WTC11 (cell line): ENCODE measurements around the gene CYP46A1. TPM values are rescaled to one million over a fixed set of nuclear protein-coding genes. Genes with fewer than 3 reads are reported as not detected.

Experiments
- ATAC-seq: fragments of 200-7000 bp; cut with Tn5 transposase; 2 replicates; pipeline ENCODE4 v1.10.0; 2021; ENCODE audit warnings: mild to moderate bottlenecking, moderate library complexity
- CTCF ChIA-PET: fragments of 300-600 bp; sonication (Branson Sonifier 250); formaldehyde crosslinking; loops from one replicate; lab custom pipeline; 2021; ENCODE audit warnings: antibody characterized with exemption; lab: Charles Lee
- POLR2A ChIA-PET: fragments of 350-600 bp; sonication (Branson Sonifier 250); formaldehyde crosslinking; loops from one replicate; lab custom pipeline; 2021; ENCODE audit warnings: antibody characterized with exemption; lab: Charles Lee
- DNase-seq: peaks from one replicate; pipeline ENCODE4 v3.0.0; 2021; ENCODE audit warnings: low spot score
- H3K27ac Mint-ChIP-seq: 2 replicates; pipeline ENCODE4 v1.8.0; 2021; ENCODE audit warnings: mixed read lengths
- H3K27me3 Mint-ChIP-seq: 2 replicates; pipeline ENCODE4 v1.8.0; 2021; ENCODE audit warnings: low read depth, mild to moderate bottlenecking, moderate library complexity, mixed read lengths
- H3K36me3 Mint-ChIP-seq: 2 replicates; pipeline ENCODE4 v1.8.0; 2021; ENCODE audit warnings: mixed read lengths
- H3K4me1 Mint-ChIP-seq: 2 replicates; pipeline ENCODE4 v1.8.0; 2022; ENCODE audit warnings: mixed read lengths
- H3K4me3 Mint-ChIP-seq: 2 replicates; pipeline ENCODE4 v1.8.0; 2021; ENCODE audit warnings: mild to moderate bottlenecking, moderate library complexity, mixed read lengths
- H3K9me3 Mint-ChIP-seq: 2 replicates; pipeline ENCODE4 v1.8.0; 2021; ENCODE audit warnings: mixed read lengths
- ATF1 ChIP-seq: sonication (generic); formaldehyde crosslinking; IDR thresholded peaks from 2 replicates; pipeline ENCODE4 v1.8.1; 2023; ENCODE audit warnings: mild to moderate bottlenecking, moderate library complexity, missing genetic modification reagents
- ETV6 ChIP-seq: sonication (generic); formaldehyde crosslinking; IDR thresholded peaks from 2 replicates; pipeline ENCODE4 v1.8.1; 2022; ENCODE audit warnings: mild to moderate bottlenecking, missing genetic modification reagents
- NFATC4 ChIP-seq: fragments of 250-450 bp; sonication (Bioruptor Pico); IDR thresholded peaks from 2 replicates; pipeline ENCODE4 v1.9.0; 2021; ENCODE audit warnings: mild to moderate bottlenecking
- NR2C2 ChIP-seq: sonication (generic); formaldehyde crosslinking; IDR thresholded peaks from 2 replicates; pipeline ENCODE4 v1.8.0; 2022; ENCODE audit warnings: mild to moderate bottlenecking, missing genetic modification reagents
- ZNF121 ChIP-seq: sonication (generic); formaldehyde crosslinking; IDR thresholded peaks from 2 replicates; pipeline ENCODE4 v1.8.0; 2023; ENCODE audit warnings: missing genetic modification reagents
- total RNA-seq: library from RNA; stranded (reverse); gene quantifications from 3 replicates; pipeline ENCODE4 v1.2.3, GENCODE V29; 2021
- TF ChIP-seq, protein P1 (sequence below): fragments of 250-450 bp; sonication (Bioruptor Pico); IDR thresholded peaks from 2 replicates; pipeline ENCODE4 v1.9.0; 2021; ENCODE audit warnings: mild to moderate bottlenecking, borderline replicate concordance
- TF ChIP-seq, protein P2 (sequence below): fragments of 250-450 bp; sonication (Bioruptor Pico); conservative IDR thresholded peaks from 2 replicates; pipeline ENCODE4 v1.9.0; 2021; ENCODE audit warnings: mild to moderate bottlenecking
- TF ChIP-seq, protein P3 (sequence below): sonication (generic); formaldehyde crosslinking; IDR thresholded peaks from 2 replicates; pipeline ENCODE4 v1.8.1; 2022; ENCODE audit warnings: missing genetic modification reagents, borderline replicate concordance

CYP46A1 gene
- total RNA-seq, 1 experiment from 2014 or later: 0.77 TPM

DNA sequence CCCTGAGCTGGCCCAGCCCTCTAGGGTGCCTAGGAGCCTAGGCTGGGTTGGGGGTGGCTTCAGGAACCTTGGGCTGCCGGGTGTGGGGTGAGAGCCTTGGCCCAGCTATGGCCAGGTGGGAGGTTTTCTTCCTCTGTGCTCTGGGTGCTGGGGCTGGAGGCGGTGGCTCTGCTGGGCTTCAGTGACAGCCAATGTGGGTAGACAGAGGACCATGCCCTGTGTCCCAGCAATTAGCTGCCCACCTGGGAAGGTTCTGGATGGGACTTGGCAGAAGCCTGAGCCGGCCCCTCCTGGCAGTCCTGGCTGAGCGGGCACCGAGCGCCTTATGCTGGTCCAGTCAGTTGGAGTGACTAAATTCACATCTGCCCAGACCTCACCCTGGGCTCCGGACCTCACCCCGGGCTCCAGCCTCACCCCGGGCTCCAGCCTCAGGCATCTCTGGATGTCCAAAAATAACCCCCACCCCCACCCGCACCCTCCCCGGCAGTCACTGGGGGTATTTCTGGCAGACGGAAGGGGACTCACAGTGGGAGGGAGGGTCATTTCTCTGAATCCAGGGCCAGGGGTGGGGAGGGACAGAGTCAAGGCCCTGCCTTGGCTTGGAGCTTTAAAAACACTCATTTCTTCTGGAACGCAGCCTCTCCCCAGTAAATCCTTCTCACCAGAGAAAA, 46.9 kb downstream of the CYP46A1 start (continued):
- TF ChIP-seq, protein P1, sequence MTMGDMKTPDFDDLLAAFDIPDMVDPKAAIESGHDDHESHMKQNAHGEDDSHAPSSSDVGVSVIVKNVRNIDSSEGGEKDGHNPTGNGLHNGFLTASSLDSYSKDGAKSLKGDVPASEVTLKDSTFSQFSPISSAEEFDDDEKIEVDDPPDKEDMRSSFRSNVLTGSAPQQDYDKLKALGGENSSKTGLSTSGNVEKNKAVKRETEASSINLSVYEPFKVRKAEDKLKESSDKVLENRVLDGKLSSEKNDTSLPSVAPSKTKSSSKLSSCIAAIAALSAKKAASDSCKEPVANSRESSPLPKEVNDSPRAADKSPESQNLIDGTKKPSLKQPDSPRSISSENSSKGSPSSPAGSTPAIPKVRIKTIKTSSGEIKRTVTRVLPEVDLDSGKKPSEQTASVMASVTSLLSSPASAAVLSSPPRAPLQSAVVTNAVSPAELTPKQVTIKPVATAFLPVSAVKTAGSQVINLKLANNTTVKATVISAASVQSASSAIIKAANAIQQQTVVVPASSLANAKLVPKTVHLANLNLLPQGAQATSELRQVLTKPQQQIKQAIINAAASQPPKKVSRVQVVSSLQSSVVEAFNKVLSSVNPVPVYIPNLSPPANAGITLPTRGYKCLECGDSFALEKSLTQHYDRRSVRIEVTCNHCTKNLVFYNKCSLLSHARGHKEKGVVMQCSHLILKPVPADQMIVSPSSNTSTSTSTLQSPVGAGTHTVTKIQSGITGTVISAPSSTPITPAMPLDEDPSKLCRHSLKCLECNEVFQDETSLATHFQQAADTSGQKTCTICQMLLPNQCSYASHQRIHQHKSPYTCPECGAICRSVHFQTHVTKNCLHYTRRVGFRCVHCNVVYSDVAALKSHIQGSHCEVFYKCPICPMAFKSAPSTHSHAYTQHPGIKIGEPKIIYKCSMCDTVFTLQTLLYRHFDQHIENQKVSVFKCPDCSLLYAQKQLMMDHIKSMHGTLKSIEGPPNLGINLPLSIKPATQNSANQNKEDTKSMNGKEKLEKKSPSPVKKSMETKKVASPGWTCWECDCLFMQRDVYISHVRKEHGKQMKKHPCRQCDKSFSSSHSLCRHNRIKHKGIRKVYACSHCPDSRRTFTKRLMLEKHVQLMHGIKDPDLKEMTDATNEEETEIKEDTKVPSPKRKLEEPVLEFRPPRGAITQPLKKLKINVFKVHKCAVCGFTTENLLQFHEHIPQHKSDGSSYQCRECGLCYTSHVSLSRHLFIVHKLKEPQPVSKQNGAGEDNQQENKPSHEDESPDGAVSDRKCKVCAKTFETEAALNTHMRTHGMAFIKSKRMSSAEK: no peak
- TF ChIP-seq NR2C2 (CRISPR knock-in tag) (no peak), NFATC4 (CRISPR knock-in tag) (no peak)

DNA sequence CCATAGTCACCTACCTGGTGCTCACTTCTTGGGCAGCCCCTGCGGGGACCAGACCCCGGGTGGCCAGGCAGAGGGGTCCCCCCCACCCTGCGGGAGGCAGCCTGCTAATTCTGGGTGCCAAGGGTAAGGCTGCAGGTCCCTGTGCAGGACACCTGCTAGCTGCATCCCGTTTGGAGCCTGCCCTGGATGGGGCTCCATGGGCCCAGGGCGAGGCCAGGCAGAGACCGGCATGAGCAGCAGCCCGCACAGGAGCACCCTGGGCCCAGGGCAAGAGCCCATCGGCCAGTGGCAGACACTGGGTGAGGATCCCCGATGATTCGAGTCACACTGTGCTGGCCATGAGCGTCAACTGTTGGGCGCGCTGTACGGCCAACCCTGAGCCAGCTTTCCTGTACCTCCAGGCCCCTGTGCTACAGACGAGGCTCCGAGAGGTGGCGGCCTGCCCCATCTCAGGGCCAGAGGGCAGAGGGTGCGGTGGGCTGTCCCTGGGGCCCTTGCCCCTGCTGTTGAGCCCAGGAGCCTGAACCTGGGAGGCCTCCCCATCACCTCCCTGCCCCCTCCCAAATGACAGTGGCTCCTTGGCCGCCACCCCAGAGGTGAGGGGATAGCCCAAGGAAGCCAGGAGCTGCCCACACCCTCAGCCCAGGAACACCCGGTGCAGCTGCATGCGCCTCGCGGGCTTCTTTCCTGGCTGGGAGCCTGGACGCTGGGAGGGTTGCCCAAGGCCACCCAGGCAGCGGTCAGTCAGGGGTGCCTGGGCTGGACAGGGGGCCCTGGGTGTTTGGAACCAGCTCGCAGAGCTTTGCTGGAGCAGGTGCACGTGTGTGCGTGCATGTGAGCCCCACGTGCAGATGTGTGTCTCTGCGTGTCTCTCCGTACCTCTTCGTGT, 47.7 kb downstream of the CYP46A1 start:
- ChIA-PET POLR2A (no interaction called here), CTCF (interaction anchor here (0.7 to 2.8 kb wide), 18 partner anchors 8 to 239 kb away, joined by 3 to 22 read pairs (median 12); partner anchors contain the start of gene EML1)
- H3K27ac Mint-ChIP-seq: no peak overlapping the region; the same call in 1 of the 2 replicates
- H3K4me1 Mint-ChIP-seq: 0 out of 2 replicates have a peak, but pooled peaks cover under 1% of the 10 kb centered on the region
- peak; percentile 16 for DNase-seq
- no peaks in the 10 kb centered on the region for H3K9me3 Mint-ChIP-seq
- H3K27me3 Mint-ChIP-seq: no peaks in the 10 kb centered on the region
- H3K4me3 Mint-ChIP-seq: no peak overlapping the region
- TF ChIP-seq, protein P2, sequence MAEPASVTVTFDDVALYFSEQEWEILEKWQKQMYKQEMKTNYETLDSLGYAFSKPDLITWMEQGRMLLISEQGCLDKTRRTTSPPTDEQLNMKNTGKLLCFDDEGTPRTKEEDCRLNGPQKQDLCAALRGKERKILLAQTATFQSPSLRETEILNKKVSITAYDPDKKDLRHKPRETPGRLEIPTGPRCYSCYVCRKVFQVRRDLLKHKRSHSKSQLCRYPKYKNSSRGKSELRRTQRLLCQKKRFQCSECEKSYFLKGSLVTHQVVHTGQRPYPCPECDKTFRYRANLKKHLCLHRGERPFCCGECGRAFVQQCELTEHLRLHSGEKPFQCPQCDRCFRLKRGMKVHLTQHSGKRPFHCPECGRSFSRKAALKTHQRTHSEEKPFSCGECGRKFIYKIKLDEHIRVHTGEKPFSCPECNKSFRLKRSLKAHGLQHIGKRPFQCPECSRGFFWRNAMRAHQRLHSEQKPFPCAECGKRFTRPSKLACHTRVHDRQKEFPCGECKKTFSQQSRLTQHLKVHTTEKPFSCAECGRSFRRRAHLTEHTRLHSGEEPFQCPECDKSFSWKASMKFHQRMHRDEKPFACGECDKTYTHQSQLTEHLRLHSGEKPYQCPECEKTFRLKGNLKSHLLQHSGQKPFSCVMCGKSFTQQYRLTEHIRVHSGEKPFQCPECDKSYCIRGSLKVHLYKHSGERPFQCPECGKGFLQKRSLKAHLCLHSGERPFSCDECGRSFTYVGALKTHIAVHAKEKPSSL (CRISPR knock-in tag): no peak
- TF ChIP-seq ZNF121 (peak; percentile 62; the same call in 1 of the 2 replicates), ATF1 (CRISPR knock-in tag) (no peak)
- no peak for ATAC-seq
- H3K36me3 Mint-ChIP-seq: no peaks in the 10 kb centered on the region

DNA sequence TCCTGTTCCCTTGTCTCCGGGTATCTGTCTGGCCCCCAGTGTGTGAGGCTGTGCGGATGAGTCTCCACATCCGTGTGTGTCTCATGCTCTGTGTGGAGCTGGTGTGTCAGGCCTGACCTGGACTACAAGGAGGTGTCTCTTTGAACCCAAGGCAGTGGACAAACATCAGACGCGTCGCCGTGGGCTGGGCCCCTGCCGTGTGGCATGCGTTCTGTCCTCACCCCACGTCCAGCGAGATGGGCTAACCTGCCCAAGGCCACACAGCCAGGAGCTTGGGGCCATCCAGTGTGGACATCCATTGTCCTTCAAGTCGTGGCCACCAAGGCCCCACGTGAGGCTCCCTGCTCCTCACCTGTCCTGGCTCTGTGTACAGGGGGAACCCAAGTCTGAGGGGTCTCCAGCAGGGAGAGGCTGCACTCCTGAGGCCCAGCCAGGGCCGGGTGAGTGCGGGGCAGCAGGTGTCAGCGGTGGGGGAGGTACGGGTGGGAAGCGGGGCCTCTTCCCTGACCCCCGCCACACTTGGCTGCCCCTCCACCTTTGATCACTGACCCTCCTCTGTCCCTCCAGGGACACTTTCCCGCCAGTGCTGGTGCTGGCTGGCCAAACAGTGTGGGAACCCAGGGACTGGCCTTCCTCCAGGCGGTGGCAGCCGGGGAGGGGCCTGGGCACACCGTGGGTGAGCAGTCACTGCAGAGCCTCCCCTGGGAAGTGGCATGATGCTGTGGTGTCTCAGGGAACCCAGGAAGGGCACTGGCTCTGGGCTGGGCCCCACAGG, 48.5 kb downstream of the CYP46A1 start:
- DNase-seq: peak; percentile 8
- Mint-ChIP-seq H3K4me3 (no peak overlapping the region), H3K9me3 (no peaks in the 10 kb centered on the region), H3K36me3 (no peaks in the 10 kb centered on the region), H3K4me1 (no peaks in the 10 kb centered on the region), H3K27me3 (no peaks in the 10 kb centered on the region), H3K27ac (no peak overlapping the region; the same call in 1 of the 2 replicates)
- CTCF ChIA-PET: interaction anchor here (0.9 kb wide), 1 partner anchor 12 kb away, joined by 3 read pairs; no protein-coding TSS in a partner anchor
- POLR2A ChIA-PET: no interaction called here
- ATAC-seq: no peak
- TF ChIP-seq, protein P3, sequence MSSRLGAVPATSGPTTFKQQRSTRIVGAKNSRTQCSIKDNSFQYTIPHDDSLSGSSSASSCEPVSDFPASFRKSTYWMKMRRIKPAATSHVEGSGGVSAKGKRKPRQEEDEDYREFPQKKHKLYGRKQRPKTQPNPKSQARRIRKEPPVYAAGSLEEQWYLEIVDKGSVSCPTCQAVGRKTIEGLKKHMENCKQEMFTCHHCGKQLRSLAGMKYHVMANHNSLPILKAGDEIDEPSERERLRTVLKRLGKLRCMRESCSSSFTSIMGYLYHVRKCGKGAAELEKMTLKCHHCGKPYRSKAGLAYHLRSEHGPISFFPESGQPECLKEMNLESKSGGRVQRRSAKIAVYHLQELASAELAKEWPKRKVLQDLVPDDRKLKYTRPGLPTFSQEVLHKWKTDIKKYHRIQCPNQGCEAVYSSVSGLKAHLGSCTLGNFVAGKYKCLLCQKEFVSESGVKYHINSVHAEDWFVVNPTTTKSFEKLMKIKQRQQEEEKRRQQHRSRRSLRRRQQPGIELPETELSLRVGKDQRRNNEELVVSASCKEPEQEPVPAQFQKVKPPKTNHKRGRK (CRISPR knock-in tag): no peak
- no peak for TF ChIP-seq ETV6
